ENCODE data around the gene ERO1B.

DNA sequence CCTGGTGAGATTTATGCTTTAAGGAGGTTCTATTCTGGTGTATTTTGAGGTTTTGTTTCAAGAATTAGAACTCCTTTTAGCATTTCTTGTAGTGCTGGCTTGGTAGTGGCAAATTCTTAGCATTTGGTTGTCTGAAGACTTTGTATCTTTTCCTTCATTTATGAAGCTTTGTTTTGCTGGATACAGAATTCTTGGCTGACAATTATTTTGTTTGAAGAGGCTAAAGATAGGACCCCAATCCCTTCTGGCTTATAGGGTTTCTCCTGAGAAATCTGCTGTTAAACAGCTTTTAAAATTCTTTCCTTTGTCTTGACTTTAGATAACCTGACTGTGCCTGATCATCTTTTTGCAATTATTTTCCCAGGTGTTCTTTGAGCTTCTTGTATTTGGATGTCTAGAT lies 80.8 kb downstream of the ERO1B start:
- TF ChIP-seq, protein P1, sequence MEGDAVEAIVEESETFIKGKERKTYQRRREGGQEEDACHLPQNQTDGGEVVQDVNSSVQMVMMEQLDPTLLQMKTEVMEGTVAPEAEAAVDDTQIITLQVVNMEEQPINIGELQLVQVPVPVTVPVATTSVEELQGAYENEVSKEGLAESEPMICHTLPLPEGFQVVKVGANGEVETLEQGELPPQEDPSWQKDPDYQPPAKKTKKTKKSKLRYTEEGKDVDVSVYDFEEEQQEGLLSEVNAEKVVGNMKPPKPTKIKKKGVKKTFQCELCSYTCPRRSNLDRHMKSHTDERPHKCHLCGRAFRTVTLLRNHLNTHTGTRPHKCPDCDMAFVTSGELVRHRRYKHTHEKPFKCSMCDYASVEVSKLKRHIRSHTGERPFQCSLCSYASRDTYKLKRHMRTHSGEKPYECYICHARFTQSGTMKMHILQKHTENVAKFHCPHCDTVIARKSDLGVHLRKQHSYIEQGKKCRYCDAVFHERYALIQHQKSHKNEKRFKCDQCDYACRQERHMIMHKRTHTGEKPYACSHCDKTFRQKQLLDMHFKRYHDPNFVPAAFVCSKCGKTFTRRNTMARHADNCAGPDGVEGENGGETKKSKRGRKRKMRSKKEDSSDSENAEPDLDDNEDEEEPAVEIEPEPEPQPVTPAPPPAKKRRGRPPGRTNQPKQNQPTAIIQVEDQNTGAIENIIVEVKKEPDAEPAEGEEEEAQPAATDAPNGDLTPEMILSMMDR (IDR thresholded peaks at IDR 0.05; ENCODE audit: low read length) = no peak
- no peak for TF ChIP-seq EZH2 (IDR thresholded peaks at IDR 0.05; ENCODE audit: borderline replicate concordance, low read length)

Measured in OCI-LY1 (cell line).